Loucy (cell line): Measurements from ENCODE around the gene XIRP2.

Experiments used
- CTCF ChIP-seq: fragments of 200-600 bp; sonication (generic); conservative IDR thresholded peaks from 2 replicates; pipeline ENCODE4 v1.5.1; 2014; ENCODE audit warnings: mild to moderate bottlenecking, antibody characterized with exemption, low read length
- EZH2phosphoT487 ChIP-seq: fragments of 200-600 bp; IDR thresholded peaks from 2 replicates; pipeline ENCODE4 v1.6.1; 2018; ENCODE audit warnings: antibody characterized with exemption, mild to moderate bottlenecking, moderate library complexity, borderline replicate concordance

- TF ChIP-seq CTCF: no peak
- TF ChIP-seq EZH2phosphoT487: no peak
Measured at GRCh38 chr2:166881177-166881576, 7.1 kb upstream of the XIRP2 start.
